NCI-H2171 treated with DMSO at 0.1 percent for 48 hours (cell line): ENCODE measurements around the gene C1orf141.
A peak's percentile ranks its signal among the peaks of the same experiment; 100 is the strongest.
"Not testable (repeated sequence)": the region's sequence is repeated elsewhere in the genome, so short reads cannot be mapped to it uniquely, and the experiment has no call there.

Experiments used
- DNase-seq: peaks from one replicate; lab custom pipeline; 2025; lab: John Stamatoyannopoulos, UW

C1orf141 gene

DNA sequence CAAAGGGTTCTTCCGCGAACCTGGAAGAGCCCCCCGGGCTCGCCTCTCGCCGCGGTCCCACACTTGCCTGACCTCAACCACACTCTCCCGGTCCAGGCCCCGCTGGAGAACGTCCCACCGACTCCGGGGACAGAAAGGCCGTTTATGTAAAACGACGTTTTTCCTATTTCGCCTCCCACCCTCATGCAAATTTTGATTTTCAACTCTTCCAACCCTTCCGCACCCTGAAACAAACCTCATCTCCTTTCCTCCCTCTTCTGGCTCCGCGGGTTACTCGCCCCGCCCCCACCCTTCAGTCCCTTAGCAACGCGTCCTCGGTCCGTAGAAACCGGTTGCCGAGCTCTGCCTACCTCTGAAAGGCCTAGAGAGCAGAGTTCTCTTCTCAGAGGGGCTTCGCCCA, at the start of gene C1orf141:
Gene C1orf141, minus strand, starts transcription at position 276 of the 400 bp plus-strand sequence. CDS start 7,730 bp downstream, outside the sequence.
- DNase-seq = no peak

- DNase-seq = no peak
Measured at GRCh38 chr1:67175530-67176087, 40.8 kb upstream of the C1orf141 start.

GRCh38 chr1:67174716-67175284, 40.0 kb upstream of the C1orf141 start:
- DNase-seq = no peak

- no peak for DNase-seq
Measured at GRCh38 chr1:67173988-67174387, 39.2 kb upstream of the C1orf141 start.

DNA sequence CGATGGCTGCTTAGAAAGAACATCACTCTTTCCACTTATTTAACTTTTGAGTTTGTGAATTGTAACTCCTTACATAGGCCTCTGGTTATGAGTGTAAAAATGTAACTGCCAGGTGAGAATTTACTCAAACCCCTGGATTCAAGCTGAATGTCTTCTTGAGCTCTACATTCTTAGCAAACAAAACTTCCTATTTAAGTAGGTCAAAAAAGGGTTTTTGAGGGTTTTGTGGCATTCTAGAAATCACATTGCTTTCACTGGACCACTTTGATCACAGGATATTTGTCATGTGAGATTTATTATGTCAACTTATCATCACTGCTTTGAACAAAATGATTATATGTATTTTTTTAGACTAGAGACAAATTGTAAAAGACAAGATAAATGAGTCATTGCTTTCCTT, 37.2 kb upstream of the C1orf141 start:
- DNase-seq = no peak

GRCh38 chr1:67171574-67171955, 36.8 kb upstream of the C1orf141 start:
- no peak for DNase-seq

GRCh38 chr1:67170751-67171573, 36.2 kb upstream of the C1orf141 start:
- DNase-seq = no peak

DNA sequence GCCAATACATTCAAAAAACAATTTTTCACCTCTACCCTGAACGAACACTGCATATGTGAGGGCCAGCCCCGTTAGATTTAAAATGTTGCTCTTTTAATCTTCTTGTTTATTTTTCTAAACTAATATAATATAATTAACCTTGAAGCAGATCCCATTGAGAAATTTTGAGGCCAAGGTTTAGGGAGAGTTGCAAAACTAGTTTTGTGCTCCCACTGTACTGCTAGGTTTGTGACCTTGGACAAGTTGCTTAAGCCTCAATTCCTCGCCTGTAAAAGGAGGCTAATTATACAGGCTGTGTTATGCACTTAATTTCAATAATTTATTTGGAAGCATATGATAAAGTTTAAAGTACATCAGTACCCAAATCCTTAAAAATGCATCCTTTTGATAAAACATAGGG, 35.2 kb upstream of the C1orf141 start:
- DNase-seq = no peak

- DNase-seq = no peak
Measured at GRCh38 chr1:67169496-67169895, 34.7 kb upstream of the C1orf141 start.

DNA sequence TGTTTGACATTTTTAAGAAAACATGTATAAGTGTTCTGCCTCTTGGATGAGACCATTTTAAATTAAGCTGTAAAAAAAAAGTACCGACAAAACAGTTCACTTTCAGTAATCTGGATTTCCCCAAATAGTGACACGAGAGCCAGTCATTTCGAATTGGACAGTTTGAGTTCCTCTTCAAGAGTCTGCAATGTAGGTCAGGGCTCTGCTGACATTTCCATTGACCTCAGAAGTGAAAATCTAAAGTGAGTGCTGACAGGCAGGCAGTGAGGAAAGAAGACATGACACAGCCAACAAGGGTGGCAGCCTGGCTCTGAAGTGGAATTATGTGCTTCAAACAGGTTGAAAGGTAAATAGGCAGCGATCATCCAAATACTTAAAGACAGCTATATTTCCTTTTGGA, 31.4 kb upstream of the C1orf141 start, which contains the start of gene IL23R:
Gene IL23R, plus strand, starts transcription at position 259 of the 400 bp plus-strand sequence. CDS start 1,667 bp downstream, outside the sequence.
- DNase-seq = no peak

- DNase-seq = no peak
Measured at GRCh38 chr1:67165468-67166041, 30.8 kb upstream of the C1orf141 start.

- no peak for DNase-seq
Measured at GRCh38 chr1:67162954-67163353, 28.2 kb upstream of the C1orf141 start.

DNA sequence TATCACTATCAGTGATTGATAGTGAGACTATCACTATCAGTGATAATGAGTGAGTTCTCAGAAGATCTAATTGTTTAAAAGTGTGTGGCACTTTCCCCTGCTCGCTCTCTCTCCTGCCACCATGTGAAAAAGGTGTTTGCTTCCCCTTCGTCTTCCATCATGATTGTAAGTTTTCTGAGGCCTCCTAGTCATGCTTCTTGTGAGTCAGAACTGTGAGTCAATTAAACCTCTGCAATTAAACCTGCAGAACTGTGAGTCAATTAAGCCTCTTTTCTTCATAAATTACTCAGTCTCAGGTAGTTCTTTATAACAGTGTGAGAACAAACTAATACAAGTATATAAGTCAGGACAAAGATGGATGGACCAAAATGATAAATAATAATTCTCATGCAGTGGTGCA, 24.5 kb upstream of the C1orf141 start:
- no peak for DNase-seq

- no peak for DNase-seq
Measured at GRCh38 chr1:67158401-67158800, 23.6 kb upstream of the C1orf141 start.

DNA sequence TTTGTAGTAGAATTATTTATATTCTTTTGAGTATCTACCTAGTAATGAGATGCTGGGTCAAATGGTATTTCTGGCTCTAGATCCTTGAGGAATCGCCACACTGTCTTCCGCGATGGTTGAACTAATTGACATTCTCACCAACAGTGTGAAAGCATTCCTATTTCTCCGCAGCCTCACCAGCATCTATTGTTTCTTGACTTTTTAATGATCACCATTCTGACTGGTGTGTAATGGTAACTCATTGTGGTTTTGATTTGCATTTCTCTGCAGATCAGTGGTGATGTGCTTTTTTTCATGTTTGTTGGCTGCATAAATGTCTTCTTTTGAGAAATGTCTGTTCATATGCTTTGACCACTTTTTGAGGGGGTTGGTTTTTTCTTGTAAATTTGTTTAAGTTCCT, 16.2 kb upstream of the C1orf141 start:
- no peak for DNase-seq

DNA sequence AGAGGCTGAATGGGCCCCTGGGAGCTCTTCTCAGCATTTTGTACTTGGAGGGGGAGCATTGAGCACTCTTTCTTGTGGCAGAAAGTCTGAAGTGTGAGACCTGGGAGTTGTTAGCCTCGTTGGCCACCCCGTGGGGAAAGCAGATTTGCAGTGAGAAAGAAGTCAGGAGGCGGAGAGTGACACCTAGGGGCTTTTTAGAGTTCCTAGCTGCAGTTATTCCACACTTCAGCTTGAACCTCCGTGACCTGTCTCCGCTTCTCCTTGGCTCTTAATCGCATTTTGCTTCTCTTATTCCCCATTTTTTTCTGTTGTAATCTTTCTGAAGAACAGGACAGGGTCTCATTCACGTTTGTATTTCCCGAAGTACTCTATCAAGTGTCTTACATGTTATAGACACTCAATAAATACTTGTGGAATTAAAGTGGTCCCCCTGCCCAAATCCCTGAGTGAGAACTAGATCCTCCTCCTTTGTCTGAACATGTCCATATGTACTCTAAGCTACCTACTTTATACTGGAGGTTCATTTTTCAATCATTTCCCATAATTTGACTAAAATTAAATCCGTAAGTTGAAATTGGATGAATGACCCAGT, 14.5 kb upstream of the C1orf141 start:
- DNase-seq = peak; percentile 77

DNA sequence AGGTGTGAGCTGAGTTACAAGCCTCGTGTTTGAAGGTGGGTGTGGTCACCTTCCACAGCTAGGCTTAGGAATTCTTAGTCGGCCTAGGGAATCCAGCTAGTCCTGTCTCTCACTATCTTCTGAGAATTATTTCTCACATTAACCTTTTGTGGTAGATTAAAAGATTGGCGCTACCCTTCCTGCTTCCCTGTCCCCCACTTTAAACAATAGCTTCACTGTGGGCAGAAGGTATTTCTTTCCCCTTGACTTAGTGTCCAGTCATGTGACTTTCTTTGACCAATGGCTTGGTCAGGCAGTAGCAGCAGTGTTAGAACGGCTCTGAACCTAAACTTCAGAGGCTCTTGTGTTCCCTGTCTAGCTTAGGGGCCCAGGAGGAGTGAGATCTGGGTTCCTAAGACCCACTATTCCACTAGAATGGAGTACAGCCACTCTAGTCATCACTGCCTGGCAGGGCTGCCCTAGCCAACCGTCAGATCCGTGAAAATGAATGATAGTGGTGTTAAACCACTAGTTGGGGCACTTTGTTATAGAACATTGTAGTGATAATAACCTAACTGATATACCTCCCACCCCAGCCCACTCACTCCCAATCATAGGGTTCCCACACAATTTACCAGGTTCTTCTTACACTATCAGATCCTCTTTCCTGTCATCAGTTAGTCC, 13.9 kb upstream of the C1orf141 start:
- no peak for DNase-seq

DNA sequence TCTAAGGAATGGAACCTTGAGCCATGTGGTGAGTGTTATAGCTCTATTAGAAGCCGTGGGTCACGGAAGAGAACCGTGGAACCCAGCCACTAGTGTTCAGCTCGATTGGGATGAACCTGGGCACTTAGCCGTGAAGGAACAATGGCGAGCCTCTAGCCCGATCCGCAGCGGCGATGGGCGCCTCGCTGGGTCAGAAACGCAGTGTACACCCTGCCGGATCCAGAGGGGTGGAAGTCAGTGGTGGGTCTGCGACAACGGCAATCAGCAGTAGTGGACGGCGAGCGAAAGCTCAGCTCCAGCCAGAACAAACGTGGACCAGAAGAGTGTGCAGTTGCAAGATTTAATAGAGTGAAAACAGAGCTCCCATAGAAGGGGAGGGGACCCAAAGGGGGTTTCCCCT, 13.2 kb upstream of the C1orf141 start:
- DNase-seq = not testable (repeated sequence)

- no peak for DNase-seq
Measured at GRCh38 chr1:67146539-67146938, 11.8 kb upstream of the C1orf141 start.

GRCh38 chr1:67146101-67146500, 11.3 kb upstream of the C1orf141 start:
- DNase-seq = no peak

DNA sequence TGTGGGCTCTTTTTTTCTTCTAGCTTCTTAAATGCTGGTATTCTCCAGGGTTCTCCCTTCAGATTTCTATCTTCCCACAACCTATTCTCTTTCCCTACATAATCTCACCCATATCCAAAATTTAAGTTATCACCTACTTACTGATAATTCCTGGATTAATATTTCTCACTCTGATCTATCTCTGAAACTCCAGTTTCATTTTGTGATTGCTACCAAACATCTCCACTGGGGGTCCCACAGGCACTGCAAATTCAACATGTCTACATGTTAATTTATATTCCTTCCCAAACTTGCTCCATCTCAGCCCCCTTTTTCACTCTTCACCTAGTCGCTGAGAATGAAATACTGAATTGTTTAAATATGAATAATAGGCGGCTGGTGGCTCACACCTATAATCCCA, 9.9 kb upstream of the C1orf141 start:
- DNase-seq = peak; percentile 6

- DNase-seq = no peak
Measured at GRCh38 chr1:67143966-67144365, 9.2 kb upstream of the C1orf141 start.
